ENCODE data around the gene KIF25. TPM values are rescaled to one million over a fixed set of nuclear protein-coding genes. Genes with fewer than 3 reads are reported as not detected.

Gene KIF25
- total RNA-seq, 4 donors from 2014 or later, result 0.26 TPM; not detected in 3

DNA sequence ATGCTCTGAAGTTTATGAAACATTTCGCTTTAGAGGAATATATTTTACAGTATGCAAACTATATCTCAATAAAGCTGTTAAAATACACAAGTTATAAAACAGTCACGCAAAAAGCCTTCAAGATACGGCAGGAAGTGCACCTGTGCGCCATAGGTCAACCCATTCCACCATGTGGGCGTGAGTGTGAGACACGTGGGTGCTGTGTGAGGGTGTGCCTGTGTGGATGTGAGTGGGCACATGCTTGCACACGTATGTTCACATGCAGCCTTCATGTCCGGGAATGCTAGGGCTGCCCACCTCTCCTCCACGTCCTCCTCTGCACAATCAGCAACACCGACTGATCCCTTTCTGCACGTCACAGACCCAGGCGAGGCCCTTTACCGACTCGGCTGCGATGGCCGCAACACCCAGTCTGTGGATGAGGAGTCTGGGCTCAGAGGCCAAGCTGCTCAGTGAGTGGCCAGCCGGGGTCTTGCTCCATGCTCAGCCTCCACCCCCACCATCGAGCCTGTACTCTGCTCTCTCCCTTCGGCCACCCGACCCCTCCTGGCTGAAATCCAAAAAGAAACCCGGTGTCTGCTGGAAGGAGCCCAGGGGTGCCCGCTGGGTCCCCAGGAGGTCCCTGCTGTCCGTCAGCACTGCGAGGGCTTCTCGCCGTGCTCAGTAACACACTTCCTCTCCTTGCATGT is 84.5 kb downstream of the KIF25 start:
- H3K4me1 ChIP-seq, result no peaks in the 10 kb centered on the region
- H3K4me3 ChIP-seq, result no peak overlapping the region
- DNase-seq, result no peak
- intact Hi-C loops (cut with DNase I), result no loop called here
- H3K9me3 ChIP-seq, result no peaks in the 10 kb centered on the region
- H3K27me3 ChIP-seq, result peaks cover 0 to 15% (median 0%) of the 10 kb centered on the region in 4 donors
- no peak overlapping the region for H3K27ac ChIP-seq
- 80 to 81% methylated on average over 12 to 20 of the region's 26 CpGs for WGBS, 2 donors
- H3K36me3 ChIP-seq, result no peaks in the 10 kb centered on the region
- TF ChIP-seq POLR2A (IDR thresholded peaks at IDR 0.05), result no peak

DNA sequence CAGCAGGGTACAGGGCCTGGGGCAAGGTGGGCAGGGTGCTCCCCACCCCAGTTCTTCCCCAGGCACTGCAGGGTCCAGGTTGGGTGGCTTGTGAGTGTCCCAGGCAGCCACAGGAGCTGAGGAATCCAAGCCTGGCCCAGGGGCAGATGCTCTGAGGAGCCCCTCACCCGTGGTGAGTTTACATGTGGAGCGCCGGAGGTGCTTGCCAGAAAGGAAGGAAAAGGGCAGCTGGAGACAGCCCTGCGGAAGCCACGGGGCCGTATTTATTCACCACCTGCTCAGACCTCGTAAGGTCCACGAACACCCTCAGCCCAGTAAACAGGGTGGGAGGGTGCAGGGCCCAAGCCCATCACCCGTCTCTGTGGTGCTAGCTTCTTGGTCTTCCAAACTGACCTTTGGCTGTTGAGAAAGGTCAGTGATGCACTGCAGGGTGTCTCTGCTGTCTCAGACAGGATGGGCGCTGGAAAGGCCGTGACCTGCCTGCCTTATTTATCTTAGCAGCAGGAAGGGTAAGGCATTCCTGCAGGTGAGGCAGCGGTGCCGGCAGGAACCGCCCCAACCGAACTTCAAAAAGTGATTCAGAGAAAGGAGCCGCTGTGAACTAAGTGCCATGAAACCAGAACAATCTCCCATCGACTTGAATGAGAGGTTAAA is 85.5 kb downstream of the KIF25 start:
- Histone ChIP-seq H3K27ac (no peak overlapping the region), H3K9me3 (no peaks in the 10 kb centered on the region), H3K4me1 (peaks cover 0 to 3% (median 0%) of the 10 kb centered on the region in 3 donors), H3K4me3 (no peak overlapping the region), H3K36me3 (no peaks in the 10 kb centered on the region), H3K27me3 (peaks cover 0 to 12% (median 0%) of the 10 kb centered on the region in 4 donors)
- intact Hi-C loops (cut with DNase I), result no loop called here
- no peak for TF ChIP-seq POLR2A (IDR thresholded peaks at IDR 0.05)
- TF ChIP-seq, protein P1, sequence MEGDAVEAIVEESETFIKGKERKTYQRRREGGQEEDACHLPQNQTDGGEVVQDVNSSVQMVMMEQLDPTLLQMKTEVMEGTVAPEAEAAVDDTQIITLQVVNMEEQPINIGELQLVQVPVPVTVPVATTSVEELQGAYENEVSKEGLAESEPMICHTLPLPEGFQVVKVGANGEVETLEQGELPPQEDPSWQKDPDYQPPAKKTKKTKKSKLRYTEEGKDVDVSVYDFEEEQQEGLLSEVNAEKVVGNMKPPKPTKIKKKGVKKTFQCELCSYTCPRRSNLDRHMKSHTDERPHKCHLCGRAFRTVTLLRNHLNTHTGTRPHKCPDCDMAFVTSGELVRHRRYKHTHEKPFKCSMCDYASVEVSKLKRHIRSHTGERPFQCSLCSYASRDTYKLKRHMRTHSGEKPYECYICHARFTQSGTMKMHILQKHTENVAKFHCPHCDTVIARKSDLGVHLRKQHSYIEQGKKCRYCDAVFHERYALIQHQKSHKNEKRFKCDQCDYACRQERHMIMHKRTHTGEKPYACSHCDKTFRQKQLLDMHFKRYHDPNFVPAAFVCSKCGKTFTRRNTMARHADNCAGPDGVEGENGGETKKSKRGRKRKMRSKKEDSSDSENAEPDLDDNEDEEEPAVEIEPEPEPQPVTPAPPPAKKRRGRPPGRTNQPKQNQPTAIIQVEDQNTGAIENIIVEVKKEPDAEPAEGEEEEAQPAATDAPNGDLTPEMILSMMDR (IDR thresholded peaks at IDR 0.05), result no peak
- 61 to 66% methylated on average over 8 to 16 of the region's 17 CpGs for WGBS, 2 donors
- DNase-seq, result no peak

DNA sequence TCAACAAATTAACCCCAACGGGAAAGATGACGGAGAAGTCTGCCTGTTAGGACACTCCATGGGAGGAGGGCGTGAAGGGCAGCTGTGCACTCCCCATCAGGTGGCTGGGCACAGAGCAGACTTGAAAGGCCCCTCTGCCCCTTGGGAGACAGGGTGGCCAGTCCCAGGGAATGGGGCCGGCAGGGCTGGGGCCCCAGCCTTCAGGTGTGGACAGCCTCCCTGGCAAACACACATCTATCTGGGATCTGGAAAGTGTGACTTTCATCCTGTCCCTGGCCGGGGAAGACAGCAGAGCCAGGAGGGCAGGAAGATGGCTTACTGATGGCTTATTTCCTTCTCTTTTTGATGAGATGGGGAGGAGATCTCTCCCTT is 86.0 kb downstream of the KIF25 start:
- TF ChIP-seq POLR2A (IDR thresholded peaks at IDR 0.05), result no peak
- TF ChIP-seq, protein P1 (IDR thresholded peaks at IDR 0.05), result no peak
- Histone ChIP-seq H3K9me3 (no peaks in the 10 kb centered on the region), H3K27me3 (peaks cover 0 to 12% (median 0%) of the 10 kb centered on the region in 4 donors), H3K4me3 (no peak overlapping the region), H3K4me1 (peaks cover 0 to 8% (median 0%) of the 10 kb centered on the region in 3 donors), H3K36me3 (no peaks in the 10 kb centered on the region), H3K27ac (no peak overlapping the region)
- no peak for DNase-seq
- 25 to 58% methylated on average over 2 to 4 of the region's 5 CpGs for WGBS, 2 donors
- intact Hi-C loops (cut with DNase I), result no loop called here

DNA sequence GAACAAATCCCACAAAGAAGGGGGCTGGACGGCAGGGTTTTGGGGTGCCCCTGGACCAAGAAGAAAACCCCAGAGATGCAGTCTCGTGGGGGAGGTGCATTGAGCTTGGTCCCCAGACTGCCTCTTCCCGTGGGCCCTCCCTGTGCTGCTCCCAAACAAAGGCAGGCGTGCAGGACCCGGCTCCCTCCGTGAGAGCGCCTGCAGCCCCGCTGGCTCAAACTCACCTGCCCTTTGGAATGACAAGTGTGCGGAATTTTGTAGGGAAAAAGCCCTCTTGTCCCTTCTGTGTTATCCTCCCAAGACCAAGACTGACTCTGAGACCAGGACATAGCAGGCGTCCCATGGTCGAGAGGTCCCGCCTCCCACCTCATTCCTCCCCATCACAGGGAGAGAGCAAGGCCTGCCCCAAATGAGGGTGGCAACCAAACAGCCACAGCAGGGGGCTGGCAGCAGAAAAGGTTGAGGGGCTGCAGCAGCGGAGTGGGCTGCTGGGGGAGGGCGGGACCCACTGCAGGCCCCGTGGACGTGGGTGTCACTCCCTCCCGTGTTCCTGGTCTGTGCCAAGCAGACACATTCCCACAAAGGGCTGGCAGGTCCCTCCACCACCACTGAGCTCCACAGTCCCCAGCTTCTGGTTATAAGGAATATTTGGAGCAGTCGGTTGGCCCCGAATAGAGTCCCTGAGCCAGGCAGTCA is 87.1 kb downstream of the KIF25 start:
- WGBS, 2 donors, result 34 to 86% methylated on average over 3 to 10 of the region's 19 CpGs
- Histone ChIP-seq H3K27me3 (peaks cover 0 to 12% (median 0%) of the 10 kb centered on the region in 4 donors), H3K9me3 (no peaks in the 10 kb centered on the region), H3K36me3 (no peaks in the 10 kb centered on the region), H3K4me3 (no peak overlapping the region), H3K27ac (no peak overlapping the region), H3K4me1 (peaks cover 0 to 9% (median 0%) of the 10 kb centered on the region in 3 donors)
- no peak for DNase-seq
- intact Hi-C loops (cut with DNase I), result no loop called here
- TF ChIP-seq, protein P1 (IDR thresholded peaks at IDR 0.05), result no peak
- no peak for TF ChIP-seq POLR2A (IDR thresholded peaks at IDR 0.05)

DNA sequence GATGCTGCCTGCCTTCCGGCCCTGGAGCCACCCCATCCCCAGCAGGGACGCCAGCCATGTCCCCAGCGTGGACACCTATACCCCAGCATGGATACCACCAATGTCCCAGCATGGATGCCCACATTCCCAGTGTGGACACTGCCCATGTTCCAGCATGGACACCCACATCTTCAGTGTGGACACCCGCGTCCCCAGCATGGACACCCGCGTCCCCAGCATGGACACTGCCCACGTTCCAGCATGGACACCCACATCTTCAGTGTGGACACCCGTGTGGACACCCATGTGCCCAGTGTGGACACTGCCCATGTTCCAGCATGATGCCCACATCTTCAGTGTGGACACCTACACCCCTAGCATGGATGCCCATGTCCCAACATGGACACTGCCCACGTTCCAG is 88.6 kb downstream of the KIF25 start:
- DNase-seq, result no peak

More for the DNA sequence above, 88.6 kb downstream of the KIF25 start:
- H3K9me3 ChIP-seq, result no peaks in the 10 kb centered on the region
- H3K4me1 ChIP-seq, result peaks cover 0 to 9% (median 0%) of the 10 kb centered on the region in 3 donors
- intact Hi-C loops (cut with DNase I), result no loop called here
- WGBS, 2 donors, result 81 to 85% methylated on average over 4 of the region's 10 CpGs
- no peaks in the 10 kb centered on the region for H3K36me3 ChIP-seq
- peaks cover 0 to 12% (median 0%) of the 10 kb centered on the region in 4 donors for H3K27me3 ChIP-seq
- H3K27ac ChIP-seq, result no peak overlapping the region
- H3K4me3 ChIP-seq, result no peak overlapping the region
- TF ChIP-seq POLR2A (IDR thresholded peaks at IDR 0.05), result no peak
- TF ChIP-seq, protein P1 (IDR thresholded peaks at IDR 0.05), result no peak
